Mesothelial cell of epicardium (in vitro differentiated cells): ENCODE data around the gene ARHGAP25. TPM values are rescaled to one million over a fixed set of nuclear protein-coding genes. Genes with fewer than 3 reads are reported as not detected.

Source experiments
- DNase-seq, 2 experiments: peaks; one replicate each; pipeline ENCODE4 v3.0.0; 2021; ENCODE audit warnings: low spot score in 2 of 2; ENCODE audit not compliant: unreplicated experiment in 2 of 2
- H3K27ac Mint-ChIP-seq: 2 replicates; pipeline ENCODE4 v1.8.0; 2021; ENCODE audit warnings: mixed read lengths
- H3K27me3 Mint-ChIP-seq: 2 replicates; pipeline ENCODE4 v1.8.0; 2021; ENCODE audit warnings: low read depth, mixed read lengths
- H3K36me3 Mint-ChIP-seq: 2 replicates; pipeline ENCODE4 v1.8.0; 2021; ENCODE audit warnings: mixed read lengths
- H3K4me1 Mint-ChIP-seq: 2 replicates; pipeline ENCODE4 v1.8.0; 2021; ENCODE audit warnings: mixed read lengths
- H3K4me3 Mint-ChIP-seq: 2 replicates; pipeline ENCODE4 v1.8.0; 2021; ENCODE audit warnings: mild to moderate bottlenecking, moderate library complexity, mixed read lengths
- H3K9me3 Mint-ChIP-seq: 2 replicates; pipeline ENCODE4 v1.8.0; 2021; ENCODE audit warnings: mixed read lengths
- total RNA-seq: library from RNA; stranded (reverse); gene quantifications from 3 replicates; pipeline ENCODE4 v1.2.1, GENCODE V29; 2021
- TF ChIP-seq, protein P1 (sequence below): fragments of 200-600 bp; sonication (generic); IDR thresholded peaks from one replicate; pipeline ENCODE4 v1.5.0; 2021; ENCODE audit warnings: antibody characterized with exemption; ENCODE audit not compliant: unreplicated experiment

ARHGAP25 gene
- total RNA-seq, 1 donor from 2014 or later, result 1.4 TPM

DNA sequence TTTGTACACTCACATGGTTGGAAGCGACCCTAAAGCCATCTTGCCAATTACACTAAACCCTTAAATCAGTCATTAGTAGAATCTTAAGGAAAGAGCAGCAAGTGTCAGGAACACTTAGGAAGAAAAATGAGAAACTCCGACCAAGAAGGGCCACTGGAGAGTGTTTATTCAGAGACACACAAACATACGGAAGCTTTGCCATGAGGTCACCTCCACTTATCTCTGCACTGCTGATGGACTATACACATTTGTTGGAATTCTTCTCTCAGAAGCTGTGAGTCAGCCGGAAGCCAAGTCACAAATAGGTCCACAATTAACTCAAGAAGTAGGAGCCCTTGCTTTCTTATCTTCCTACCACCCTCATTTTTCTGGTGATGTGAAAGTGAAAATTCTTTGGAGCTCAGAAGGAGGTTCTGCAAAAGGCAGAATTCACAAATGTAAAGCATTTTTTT lies 115.0 kb downstream of the ARHGAP25 start:
- Mint-ChIP-seq H3K4me1 (peaks cover 6% of the 10 kb centered on the region), H3K36me3 (no peaks in the 10 kb centered on the region), H3K27ac (no peak overlapping the region), H3K4me3 (no peak overlapping the region), H3K27me3 (peaks cover 31% of the 10 kb centered on the region), H3K9me3 (no peaks in the 10 kb centered on the region)
- no peak for DNase-seq
- TF ChIP-seq, protein P1, sequence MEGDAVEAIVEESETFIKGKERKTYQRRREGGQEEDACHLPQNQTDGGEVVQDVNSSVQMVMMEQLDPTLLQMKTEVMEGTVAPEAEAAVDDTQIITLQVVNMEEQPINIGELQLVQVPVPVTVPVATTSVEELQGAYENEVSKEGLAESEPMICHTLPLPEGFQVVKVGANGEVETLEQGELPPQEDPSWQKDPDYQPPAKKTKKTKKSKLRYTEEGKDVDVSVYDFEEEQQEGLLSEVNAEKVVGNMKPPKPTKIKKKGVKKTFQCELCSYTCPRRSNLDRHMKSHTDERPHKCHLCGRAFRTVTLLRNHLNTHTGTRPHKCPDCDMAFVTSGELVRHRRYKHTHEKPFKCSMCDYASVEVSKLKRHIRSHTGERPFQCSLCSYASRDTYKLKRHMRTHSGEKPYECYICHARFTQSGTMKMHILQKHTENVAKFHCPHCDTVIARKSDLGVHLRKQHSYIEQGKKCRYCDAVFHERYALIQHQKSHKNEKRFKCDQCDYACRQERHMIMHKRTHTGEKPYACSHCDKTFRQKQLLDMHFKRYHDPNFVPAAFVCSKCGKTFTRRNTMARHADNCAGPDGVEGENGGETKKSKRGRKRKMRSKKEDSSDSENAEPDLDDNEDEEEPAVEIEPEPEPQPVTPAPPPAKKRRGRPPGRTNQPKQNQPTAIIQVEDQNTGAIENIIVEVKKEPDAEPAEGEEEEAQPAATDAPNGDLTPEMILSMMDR, result no peak

DNA sequence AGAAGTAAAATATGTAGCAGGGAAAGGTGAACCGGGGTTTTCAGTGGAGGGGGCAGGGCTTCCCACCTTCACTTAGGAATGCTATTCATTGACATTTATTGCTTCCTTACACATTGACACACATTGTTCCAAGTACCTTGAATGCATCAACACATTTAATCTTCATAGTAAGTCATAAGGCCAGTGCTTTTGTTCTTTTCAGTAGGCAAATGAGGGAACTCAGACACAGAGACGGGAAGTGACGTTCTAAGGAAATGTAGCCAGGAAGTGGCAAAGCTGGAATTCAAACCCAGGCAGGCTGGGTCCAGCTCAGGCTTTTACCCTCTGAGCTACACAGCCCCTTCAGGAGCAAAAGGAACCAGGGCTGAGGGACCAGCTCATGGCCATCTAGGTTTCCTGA lies 115.9 kb downstream of the ARHGAP25 start:
- Mint-ChIP-seq H3K4me3 (no peak overlapping the region), H3K4me1 (peaks cover 6% of the 10 kb centered on the region), H3K9me3 (no peaks in the 10 kb centered on the region), H3K27ac (no peak overlapping the region), H3K36me3 (no peaks in the 10 kb centered on the region), H3K27me3 (peaks cover 30% of the 10 kb centered on the region)
- TF ChIP-seq, protein P1, result no peak
- no peak for DNase-seq

DNA sequence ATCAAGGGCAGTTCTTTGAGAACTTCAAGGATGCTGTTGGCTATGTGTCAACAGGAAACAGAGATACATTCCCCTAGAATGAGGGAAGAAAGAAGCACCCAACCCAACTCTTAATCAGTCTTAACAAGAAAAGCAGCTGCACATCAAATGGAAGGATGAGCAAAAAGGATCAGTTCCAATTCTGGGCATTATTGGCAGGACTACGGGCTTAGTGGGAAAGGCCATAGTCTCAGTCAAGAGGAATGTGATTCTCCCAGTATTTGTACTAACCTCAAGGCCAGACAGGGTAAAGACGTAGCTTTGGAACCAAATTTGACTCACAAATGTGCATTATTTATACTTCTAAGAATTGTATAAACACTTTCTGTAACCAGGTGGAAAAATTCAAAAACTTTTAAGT lies 118.4 kb downstream of the ARHGAP25 start:
- Mint-ChIP-seq H3K27me3 (peaks cover 20% of the 10 kb centered on the region), H3K4me1 (peaks cover 6% of the 10 kb centered on the region), H3K36me3 (no peaks in the 10 kb centered on the region)

DNA sequence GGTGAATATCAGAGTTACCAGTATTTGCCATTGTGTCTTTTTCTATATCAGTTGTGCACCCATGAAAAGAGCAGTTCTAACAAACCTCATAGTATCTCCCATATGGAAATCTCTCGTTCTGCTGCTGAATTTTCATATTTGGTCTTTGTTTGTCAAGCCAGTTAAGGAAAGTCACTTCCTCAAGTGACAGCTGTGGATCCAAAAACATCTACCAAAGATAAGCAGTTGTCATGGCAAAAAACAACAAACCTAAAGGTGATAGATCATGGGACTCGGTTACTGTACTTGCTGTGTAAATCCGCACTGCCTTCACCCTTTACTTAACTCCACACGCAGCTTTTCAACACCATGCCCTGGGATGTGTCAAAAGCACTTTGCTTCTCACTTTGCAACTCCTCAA lies 119.3 kb downstream of the ARHGAP25 start:
- TF ChIP-seq, protein P1, result no peak
- DNase-seq, result no peak
- H3K9me3 Mint-ChIP-seq, result no peaks in the 10 kb centered on the region
- H3K4me3 Mint-ChIP-seq, result no peak overlapping the region
- no peak overlapping the region for H3K27ac Mint-ChIP-seq
- no peaks in the 10 kb centered on the region for H3K36me3 Mint-ChIP-seq
- H3K27me3 Mint-ChIP-seq, result peaks cover 15% of the 10 kb centered on the region
- H3K4me1 Mint-ChIP-seq, result peaks cover 8% of the 10 kb centered on the region

More for the DNA sequence above, 118.4 kb downstream of the ARHGAP25 start:
- Mint-ChIP-seq H3K9me3 (no peaks in the 10 kb centered on the region), H3K27ac (no peak overlapping the region), H3K4me3 (no peak overlapping the region)
- TF ChIP-seq, protein P1, result no peak
- DNase-seq, result no peak

DNA sequence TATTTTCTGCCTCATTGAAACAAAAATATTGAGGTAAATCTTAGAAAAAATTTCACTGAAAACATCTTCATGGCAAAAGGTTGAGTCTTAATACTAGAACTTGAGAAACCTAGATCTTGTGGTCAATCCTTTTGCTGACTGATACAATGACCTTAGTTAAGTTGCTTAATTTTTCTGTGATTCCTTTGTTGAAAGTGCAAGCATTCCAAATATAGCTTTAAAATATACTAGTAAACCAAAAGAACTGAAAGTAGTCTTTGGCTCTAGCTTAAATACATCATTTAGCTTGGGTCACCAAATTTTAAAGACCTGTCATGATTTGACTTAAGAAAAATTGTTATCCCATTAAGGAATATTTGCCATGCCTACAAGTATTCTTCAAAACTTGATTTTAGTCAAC lies 119.9 kb downstream of the ARHGAP25 start:
- H3K27ac Mint-ChIP-seq, result no peak overlapping the region
- TF ChIP-seq, protein P1, result no peak
- DNase-seq, result no peak
- peaks cover 9% of the 10 kb centered on the region for H3K4me1 Mint-ChIP-seq
- no peaks in the 10 kb centered on the region for H3K36me3 Mint-ChIP-seq
- peaks cover 13% of the 10 kb centered on the region for H3K27me3 Mint-ChIP-seq
- no peak overlapping the region for H3K4me3 Mint-ChIP-seq
- no peaks in the 10 kb centered on the region for H3K9me3 Mint-ChIP-seq

DNA sequence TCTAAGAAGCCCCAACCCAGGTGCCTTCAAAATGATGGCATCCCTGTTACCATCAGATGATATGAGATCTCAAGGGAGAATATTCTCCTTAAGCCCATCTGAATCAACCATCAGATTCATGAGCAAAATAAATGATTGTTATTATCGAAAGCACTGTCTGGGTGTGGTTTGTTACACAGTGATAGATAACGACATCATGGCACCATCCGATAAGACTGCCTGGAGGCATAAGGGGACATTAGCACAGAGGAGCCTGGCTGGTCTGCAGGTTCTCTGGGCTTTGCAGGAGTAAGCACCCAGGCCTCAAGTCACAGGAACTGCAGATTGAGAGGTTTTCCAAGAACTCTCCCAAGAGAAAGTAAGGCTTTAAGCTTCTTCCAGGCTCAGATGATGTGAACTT lies 120.9 kb downstream of the ARHGAP25 start:
- no peaks in the 10 kb centered on the region for H3K9me3 Mint-ChIP-seq
- DNase-seq, result no peak
- H3K36me3 Mint-ChIP-seq, result no peaks in the 10 kb centered on the region
- H3K27ac Mint-ChIP-seq, result no peak overlapping the region
- TF ChIP-seq, protein P1, result no peak
- peaks cover 13% of the 10 kb centered on the region for H3K27me3 Mint-ChIP-seq
- H3K4me3 Mint-ChIP-seq, result no peak overlapping the region
- peaks cover 10% of the 10 kb centered on the region for H3K4me1 Mint-ChIP-seq
